ENCODE measurements around the gene LDLRAD4.

LDLRAD4 gene

GRCh38 chr18:13320096-13320495, 101.5 kb downstream of the LDLRAD4 start:
- H3K27me3 ChIP-seq (ENCODE audit: insufficient read depth, poor library complexity, severe bottlenecking): no peaks in the 10 kb centered on the region
- no peak overlapping the region for H3K4me3 ChIP-seq (replicated peaks; ENCODE audit: insufficient read depth, low read length)
- no peak overlapping the region for H3K27ac ChIP-seq (replicated peaks)
- no peak for TF ChIP-seq REST (IDR thresholded peaks at IDR 0.05; ENCODE audit: insufficient replicate concordance, low read depth)
- TF ChIP-seq, protein P1, sequence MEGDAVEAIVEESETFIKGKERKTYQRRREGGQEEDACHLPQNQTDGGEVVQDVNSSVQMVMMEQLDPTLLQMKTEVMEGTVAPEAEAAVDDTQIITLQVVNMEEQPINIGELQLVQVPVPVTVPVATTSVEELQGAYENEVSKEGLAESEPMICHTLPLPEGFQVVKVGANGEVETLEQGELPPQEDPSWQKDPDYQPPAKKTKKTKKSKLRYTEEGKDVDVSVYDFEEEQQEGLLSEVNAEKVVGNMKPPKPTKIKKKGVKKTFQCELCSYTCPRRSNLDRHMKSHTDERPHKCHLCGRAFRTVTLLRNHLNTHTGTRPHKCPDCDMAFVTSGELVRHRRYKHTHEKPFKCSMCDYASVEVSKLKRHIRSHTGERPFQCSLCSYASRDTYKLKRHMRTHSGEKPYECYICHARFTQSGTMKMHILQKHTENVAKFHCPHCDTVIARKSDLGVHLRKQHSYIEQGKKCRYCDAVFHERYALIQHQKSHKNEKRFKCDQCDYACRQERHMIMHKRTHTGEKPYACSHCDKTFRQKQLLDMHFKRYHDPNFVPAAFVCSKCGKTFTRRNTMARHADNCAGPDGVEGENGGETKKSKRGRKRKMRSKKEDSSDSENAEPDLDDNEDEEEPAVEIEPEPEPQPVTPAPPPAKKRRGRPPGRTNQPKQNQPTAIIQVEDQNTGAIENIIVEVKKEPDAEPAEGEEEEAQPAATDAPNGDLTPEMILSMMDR (IDR thresholded peaks at IDR 0.05; ENCODE audit: insufficient read depth, low read length): no peak
- no peak for TF ChIP-seq GABPA (IDR thresholded peaks at IDR 0.05; ENCODE audit: low read depth)
- no peak for TF ChIP-seq SPI1 (IDR thresholded peaks at IDR 0.05; ENCODE audit: borderline replicate concordance, low read depth)
- TF ChIP-seq POLR2AphosphoS5 (IDR thresholded peaks at IDR 0.05; ENCODE audit: low read depth): no peak
- no peak for DNase-seq (ENCODE audit: low read depth in 1 of 2, low spot score in 1 of 2)

- no peak for TF ChIP-seq POLR2AphosphoS5 (IDR thresholded peaks at IDR 0.05; ENCODE audit: low read depth)
- no peak for TF ChIP-seq REST (IDR thresholded peaks at IDR 0.05; ENCODE audit: insufficient replicate concordance, low read depth)
- TF ChIP-seq SPI1 (IDR thresholded peaks at IDR 0.05; ENCODE audit: borderline replicate concordance, low read depth): no peak
- TF ChIP-seq, protein P1 (IDR thresholded peaks at IDR 0.05; ENCODE audit: insufficient read depth, low read length): no peak
- TF ChIP-seq GABPA (IDR thresholded peaks at IDR 0.05; ENCODE audit: low read depth): no peak
- no peak overlapping the region for H3K4me3 ChIP-seq (replicated peaks; ENCODE audit: insufficient read depth, low read length)
- H3K27ac ChIP-seq (replicated peaks): no peak overlapping the region
- H3K27me3 ChIP-seq (ENCODE audit: insufficient read depth, poor library complexity, severe bottlenecking): no peaks in the 10 kb centered on the region
- no peak for DNase-seq (ENCODE audit: low read depth in 1 of 2, low spot score in 1 of 2)
These were observed 102.4 kb downstream of the LDLRAD4 start for GRCh38 chr18:13320891-13321425.

GRCh38 chr18:13321923-13322322, 103.4 kb downstream of the LDLRAD4 start:
- DNase-seq (ENCODE audit: low read depth in 1 of 2, low spot score in 1 of 2): no peak
- Histone ChIP-seq H3K27ac (replicated peaks) (no peak overlapping the region), H3K4me3 (replicated peaks; ENCODE audit: insufficient read depth, low read length) (no peak overlapping the region), H3K27me3 (ENCODE audit: insufficient read depth, poor library complexity, severe bottlenecking) (no peaks in the 10 kb centered on the region)
- no peak for TF ChIP-seq SPI1 (IDR thresholded peaks at IDR 0.05; ENCODE audit: borderline replicate concordance, low read depth)
- TF ChIP-seq POLR2AphosphoS5 (IDR thresholded peaks at IDR 0.05; ENCODE audit: low read depth): no peak
- no peak for TF ChIP-seq REST (IDR thresholded peaks at IDR 0.05; ENCODE audit: insufficient replicate concordance, low read depth)
- no peak for TF ChIP-seq GABPA (IDR thresholded peaks at IDR 0.05; ENCODE audit: low read depth)
- TF ChIP-seq, protein P1 (IDR thresholded peaks at IDR 0.05; ENCODE audit: insufficient read depth, low read length): no peak

Measured in HL-60 (cell line).